Keratinocyte (primary cell): Measurements from ENCODE around the gene FNDC3B. TPM values are rescaled to one million over a fixed set of nuclear protein-coding genes. Genes with fewer than 3 reads are reported as not detected.

ENCODE experiments used
- DNase-seq: peaks from one replicate; pipeline ENCODE4 v3.0.0-alpha.2; 2011; ENCODE audit warnings: low read depth, missing footprints, low spot score
- FAIRE-seq: peaks from 2 replicates; lab custom pipeline; 2011; peaks lifted over from hg19 to GRCh38; lab: Jason Lieb, UNC
- H2AFZ ChIP-seq: 2 replicates; pipeline ENCODE4 v1.6.0; 2012; ENCODE audit warnings: low read length, control low read depth, inconsistent platforms; ENCODE audit not compliant: control insufficient read depth
- H3K27ac ChIP-seq: 2 replicates; pipeline ENCODE4 v1.5.1; 2011; ENCODE audit warnings: low read length; ENCODE audit not compliant: control insufficient read depth, insufficient read depth
- H3K27me3 ChIP-seq: 3 replicates; pipeline ENCODE4 v1.6.0; 2011; ENCODE audit warnings: low read length; ENCODE audit not compliant: control insufficient read depth, insufficient read depth; ENCODE audit errors: extremely low read depth
- H3K36me3 ChIP-seq, 2 experiments: 2 replicates in 1 of 2; 3 replicates in 1 of 2; pipeline ENCODE4 v1.5.1; 2011; ENCODE audit warnings: low read length in 2 of 2, mild to moderate bottlenecking in 1 of 2; ENCODE audit not compliant: control insufficient read depth in 2 of 2, insufficient read depth in 2 of 2; ENCODE audit errors: extremely low read depth in 1 of 2
- H3K4me1 ChIP-seq: 3 replicates; pipeline ENCODE4 v1.5.1; 2011; ENCODE audit warnings: low read length; ENCODE audit not compliant: control insufficient read depth, insufficient read depth; ENCODE audit errors: extremely low read depth
- H3K4me2 ChIP-seq: 3 replicates; pipeline ENCODE4 v1.6.0; 2011; ENCODE audit warnings: low read depth, low read length; ENCODE audit not compliant: control insufficient read depth, insufficient read depth; ENCODE audit errors: extremely low read depth
- H3K4me3 ChIP-seq, 3 experiments: fragments of 200-600 bp in 1 of 3; sonication (generic) in 1 of 3; 2 replicates in 2 of 3; 3 replicates in 1 of 3; pipeline ENCODE4 v1.5.1; 2011 to 2016; ENCODE audit warnings: low read length in 3 of 3, mild to moderate bottlenecking in 3 of 3, control low read depth in 2 of 3, inconsistent platforms in 1 of 3, low read depth in 1 of 3, mixed read lengths in 1 of 3, mixed run types in 1 of 3, moderate library complexity in 1 of 3; ENCODE audit not compliant: control insufficient read depth in 2 of 3, insufficient read depth in 2 of 3; ENCODE audit errors: extremely low read depth in 1 of 3
- H3K79me2 ChIP-seq: 2 replicates; pipeline ENCODE4 v1.6.0; 2012; ENCODE audit warnings: low read length; ENCODE audit not compliant: control insufficient read depth, insufficient read depth
- H3K9ac ChIP-seq: 3 replicates; pipeline ENCODE4 v1.6.0; 2011; ENCODE audit warnings: low read length; ENCODE audit not compliant: control insufficient read depth, insufficient read depth; ENCODE audit errors: extremely low read depth
- H3K9me1 ChIP-seq: 3 replicates; pipeline ENCODE4 v1.6.0; 2011; ENCODE audit warnings: low read length; ENCODE audit not compliant: control insufficient read depth, insufficient read depth; ENCODE audit errors: extremely low read depth
- H3K9me3 ChIP-seq: 2 replicates; pipeline ENCODE4 v1.5.1; 2012; ENCODE audit warnings: low read depth, low read length; ENCODE audit not compliant: control insufficient read depth
- H4K20me1 ChIP-seq: 3 replicates; pipeline ENCODE4 v1.6.0; 2011; ENCODE audit warnings: low read length; ENCODE audit not compliant: control insufficient read depth, insufficient read depth; ENCODE audit errors: extremely low read depth
- CTCF ChIP-seq, 3 experiments: IDR thresholded peaks in 1 of 3; conservative IDR thresholded peaks in 1 of 3; optimal IDR thresholded peaks in 1 of 3; 2 replicates in 2 of 3; 3 replicates in 1 of 3; pipeline versions ENCODE3 to v1.5.1; 2011; ENCODE audit warnings: low read length in 3 of 3, mild to moderate bottlenecking in 3 of 3, moderate library complexity in 2 of 3, control low read depth in 1 of 3, inconsistent platforms in 1 of 3; ENCODE audit not compliant: insufficient read depth in 2 of 3; ENCODE audit errors: extremely low read depth in 1 of 3
- EZH2 ChIP-seq: IDR thresholded peaks from one replicate; pipeline ENCODE4 v1.6.1; 2012; ENCODE audit warnings: inconsistent platforms, mild to moderate bottlenecking, low read length, moderate library complexity
- dilution Hi-C: fragments of 300-500 bp; cut with MboI; formaldehyde crosslinking; loops from one replicate; pipeline ENCODE4 v1.7.0; 2020; ENCODE audit warnings: low sequenced_read_pairs; ENCODE audit not compliant: extremely low pct_ligation_motif_present
- polyA plus RNA-seq, 5 experiments: library from polyadenylated mRNA; depleted of rRNA in 3 of 5; stranded (reverse) in 3 of 5; stranded (forward) in 1 of 5; unstranded in 1 of 5; fragments of >200 nt; gene quantifications; 1 replicate in 1 of 5; 2 replicates in 3 of 5; 3 replicates in 1 of 5; pipeline versions ENCODE4 v1.2.1 to v1.2.3, GENCODE V29; 2011 to 2012; ENCODE audit warnings: missing spikeins in 2 of 5, low read depth in 1 of 5, low replicate concordance in 1 of 5

FNDC3B gene
- polyA plus RNA-seq, 1 donor (not counting 4 experiments of a cell fraction or from before 2014, with no cell fraction given), result 31.4 TPM

GRCh38 chr3:172288651-172289050, 249.3 kb downstream of the FNDC3B start:
- H3K9me1 ChIP-seq, result no peaks in the 10 kb centered on the region
- H3K9ac ChIP-seq, result no peak overlapping the region
- DNase-seq (no peak), FAIRE-seq (no peak)
- H3K27ac ChIP-seq, result no peak overlapping the region
- H3K36me3 ChIP-seq, result peaks cover 11 to 22% of the 10 kb centered on the region in 2 experiments
- peaks cover 3% of the 10 kb centered on the region for H3K4me1 ChIP-seq
- H3K9me3 ChIP-seq, result no peaks in the 10 kb centered on the region
- peaks cover 7% of the 10 kb centered on the region for H3K79me2 ChIP-seq
- no peaks in the 10 kb centered on the region for H3K27me3 ChIP-seq
- no peaks in the 10 kb centered on the region for H4K20me1 ChIP-seq
- TF ChIP-seq EZH2, result no peak
- TF ChIP-seq CTCF (optimal IDR thresholded peaks at IDR 0.05 in 1 of 3, IDR thresholded peaks at IDR 0.05 in 1 of 3, conservative IDR thresholded peaks at IDR 0.05 in 1 of 3; ENCODE audit: extremely low read depth in 1 of 3, insufficient read depth in 2 of 3, low read length in 3 of 3), result no peak
- H3K4me2 ChIP-seq, result no peak overlapping the region
- H2AFZ ChIP-seq, result no peak overlapping the region
- dilution Hi-C loops, result no loop called here
- H3K4me3 ChIP-seq, result no peak overlapping the region

DNA sequence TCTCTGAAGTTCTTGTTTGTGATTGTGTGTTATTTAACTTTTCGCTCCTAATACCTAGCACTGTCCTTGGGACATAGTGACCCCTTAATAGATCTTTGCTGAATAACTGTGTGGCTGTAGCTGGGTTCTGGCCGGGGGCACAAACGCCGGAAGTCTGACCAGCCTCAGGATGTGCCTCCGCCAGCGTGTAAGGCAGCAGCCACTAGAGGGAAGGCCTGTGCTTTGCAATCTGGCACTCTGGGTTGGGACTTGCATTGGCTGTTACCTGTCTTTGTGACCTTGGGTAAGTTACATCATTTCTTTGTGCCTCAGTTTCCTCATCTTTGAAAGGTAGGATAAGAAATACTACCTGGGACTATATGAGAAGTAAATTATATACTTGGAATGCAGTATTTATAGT, 250.2 kb downstream of the FNDC3B start:
- H3K9ac ChIP-seq, result no peak overlapping the region
- no peak overlapping the region for H3K4me2 ChIP-seq
- peaks cover 2% of the 10 kb centered on the region for H3K9me1 ChIP-seq
- no peaks in the 10 kb centered on the region for H3K9me3 ChIP-seq
- H3K4me1 ChIP-seq, result peaks cover 3% of the 10 kb centered on the region
- dilution Hi-C loops, result no loop called here
- H3K79me2 ChIP-seq, result peaks cover 5% of the 10 kb centered on the region
- TF ChIP-seq CTCF (optimal IDR thresholded peaks at IDR 0.05 in 1 of 3, IDR thresholded peaks at IDR 0.05 in 1 of 3, conservative IDR thresholded peaks at IDR 0.05 in 1 of 3; ENCODE audit: extremely low read depth in 1 of 3, insufficient read depth in 2 of 3, low read length in 3 of 3) (peak in 2 of 3 experiments; percentile 30 to 55), EZH2 (no peak)
- no peak overlapping the region for H2AFZ ChIP-seq
- H3K36me3 ChIP-seq, result peaks cover 12 to 22% of the 10 kb centered on the region in 2 experiments
- H3K27ac ChIP-seq, result no peak overlapping the region
- FAIRE-seq (no peak), DNase-seq (no peak)
- no peaks in the 10 kb centered on the region for H3K27me3 ChIP-seq
- no peak overlapping the region for H3K4me3 ChIP-seq
- H4K20me1 ChIP-seq, result no peaks in the 10 kb centered on the region
